ENCODE measurements around the gene DUSP15. TPM values are rescaled to one million over a fixed set of nuclear protein-coding genes. Genes with fewer than 3 reads are reported as not detected.

The DUSP15 gene
- polyA plus RNA-seq, 1 donor (not counting 4 experiments of a cell fraction or from before 2014, with no cell fraction given) = not detected

- no peaks in the 10 kb centered on the region for H4K20me1 ChIP-seq (ENCODE audit: control insufficient read depth, extremely low read depth, insufficient read depth, low read length)
- no peaks in the 10 kb centered on the region for H3K9me1 ChIP-seq (ENCODE audit: control insufficient read depth, extremely low read depth, insufficient read depth, low read length)
- no peaks in the 10 kb centered on the region for H3K79me2 ChIP-seq (ENCODE audit: control insufficient read depth, insufficient read depth, low read length)
- DNase-seq (ENCODE audit: low read depth, low spot score) = no peak
- dilution Hi-C loops (cut with MboI; ENCODE audit: extremely low pct_ligation_motif_present, low sequenced_read_pairs) = no loop called here
- no peak overlapping the region for H3K9ac ChIP-seq (ENCODE audit: control insufficient read depth, extremely low read depth, insufficient read depth, low read length)
- no peak overlapping the region for H2AFZ ChIP-seq (ENCODE audit: control insufficient read depth, low read length)
- FAIRE-seq = no peak
- H3K27ac ChIP-seq (ENCODE audit: control insufficient read depth, insufficient read depth, low read length) = no peak overlapping the region
- H3K27me3 ChIP-seq (ENCODE audit: control insufficient read depth, extremely low read depth, insufficient read depth, low read length) = no peaks in the 10 kb centered on the region
- no peak overlapping the region for H3K4me2 ChIP-seq (ENCODE audit: control insufficient read depth, extremely low read depth, insufficient read depth, low read depth, low read length)
- no peaks in the 10 kb centered on the region for H3K36me3 ChIP-seq (ENCODE audit: control insufficient read depth in 2 of 2, extremely low read depth in 1 of 2, insufficient read depth in 2 of 2, low read length in 2 of 2)
- no peaks in the 10 kb centered on the region for H3K9me3 ChIP-seq (ENCODE audit: control insufficient read depth, low read depth, low read length)
- no peak for TF ChIP-seq EZH2 (IDR thresholded peaks at IDR 0.05; ENCODE audit: low read length)
- no peak for TF ChIP-seq CTCF (optimal IDR thresholded peaks at IDR 0.05 in 1 of 3, IDR thresholded peaks at IDR 0.05 in 1 of 3, conservative IDR thresholded peaks at IDR 0.05 in 1 of 3; ENCODE audit: extremely low read depth in 1 of 3, insufficient read depth in 2 of 3, low read length in 3 of 3)
- no peak overlapping the region for H3K4me3 ChIP-seq (ENCODE audit: control insufficient read depth in 2 of 3, extremely low read depth in 1 of 3, insufficient read depth in 2 of 3, low read depth in 1 of 3, low read length in 3 of 3)
- H3K4me1 ChIP-seq (ENCODE audit: control insufficient read depth, extremely low read depth, insufficient read depth, low read length) = peaks cover 10% of the 10 kb centered on the region
These were observed 35.7 kb upstream of the DUSP15 start for GRCh38 chr20:31906001-31906400.

- Histone ChIP-seq H3K79me2 (ENCODE audit: control insufficient read depth, insufficient read depth, low read length) (no peaks in the 10 kb centered on the region), H3K4me2 (ENCODE audit: control insufficient read depth, extremely low read depth, insufficient read depth, low read depth, low read length) (no peak overlapping the region)
- no peak for FAIRE-seq
These were observed 33.5 kb upstream of the DUSP15 start for GRCh38 chr20:31903627-31904386.

More at GRCh38 chr20:31903627-31904386, 33.5 kb upstream of the DUSP15 start:
- TF ChIP-seq CTCF (optimal IDR thresholded peaks at IDR 0.05 in 1 of 3, IDR thresholded peaks at IDR 0.05 in 1 of 3, conservative IDR thresholded peaks at IDR 0.05 in 1 of 3; ENCODE audit: extremely low read depth in 1 of 3, insufficient read depth in 2 of 3, low read length in 3 of 3) (no peak), EZH2 (IDR thresholded peaks at IDR 0.05; ENCODE audit: low read length) (no peak)
- Histone ChIP-seq H3K27ac (ENCODE audit: control insufficient read depth, insufficient read depth, low read length) (no peak overlapping the region), H3K9ac (ENCODE audit: control insufficient read depth, extremely low read depth, insufficient read depth, low read length) (no peak overlapping the region), H3K36me3 (ENCODE audit: control insufficient read depth in 2 of 2, extremely low read depth in 1 of 2, insufficient read depth in 2 of 2, low read length in 2 of 2) (no peaks in the 10 kb centered on the region), H3K27me3 (ENCODE audit: control insufficient read depth, extremely low read depth, insufficient read depth, low read length) (no peaks in the 10 kb centered on the region), H4K20me1 (ENCODE audit: control insufficient read depth, extremely low read depth, insufficient read depth, low read length) (no peaks in the 10 kb centered on the region), H3K4me1 (ENCODE audit: control insufficient read depth, extremely low read depth, insufficient read depth, low read length) (peaks cover 9% of the 10 kb centered on the region), H3K4me3 (ENCODE audit: control insufficient read depth in 2 of 3, extremely low read depth in 1 of 3, insufficient read depth in 2 of 3, low read depth in 1 of 3, low read length in 3 of 3) (no peak overlapping the region), H3K9me3 (ENCODE audit: control insufficient read depth, low read depth, low read length) (no peaks in the 10 kb centered on the region), H3K9me1 (ENCODE audit: control insufficient read depth, extremely low read depth, insufficient read depth, low read length) (no peaks in the 10 kb centered on the region), H2AFZ (ENCODE audit: control insufficient read depth, low read length) (no peak overlapping the region)
- DNase-seq (ENCODE audit: low read depth, low spot score) = no peak
- dilution Hi-C loops (cut with MboI; ENCODE audit: extremely low pct_ligation_motif_present, low sequenced_read_pairs) = no loop called here

All from keratinocyte (primary cell).